Epidermal melanocyte (primary cell): ENCODE data around the gene PAK1.

Experiments
- DNase-seq: peaks from one replicate; pipeline ENCODE4 v3.0.0; 2011; ENCODE audit warnings: low spot score; ENCODE audit not compliant: insufficient read length

The PAK1 gene

DNA sequence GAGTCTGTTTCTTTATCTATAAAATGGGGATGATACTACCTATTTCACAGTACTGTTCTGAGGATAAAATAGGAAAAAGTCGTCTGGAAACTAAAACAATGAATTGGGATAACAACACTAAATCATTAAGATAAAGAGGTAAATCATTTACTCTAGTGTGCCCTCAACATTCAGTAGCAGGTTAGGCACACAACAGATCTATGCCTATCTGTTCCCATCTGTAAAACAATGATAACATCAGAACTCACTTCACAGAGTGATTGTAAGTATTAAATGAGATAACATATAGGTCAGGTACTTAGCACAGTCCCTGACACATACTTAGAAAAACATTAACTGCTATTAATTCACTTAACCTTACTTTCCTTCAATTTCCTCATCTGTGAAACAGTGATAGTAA is 36.9 kb downstream of the PAK1 start:
- no peak for DNase-seq

DNA sequence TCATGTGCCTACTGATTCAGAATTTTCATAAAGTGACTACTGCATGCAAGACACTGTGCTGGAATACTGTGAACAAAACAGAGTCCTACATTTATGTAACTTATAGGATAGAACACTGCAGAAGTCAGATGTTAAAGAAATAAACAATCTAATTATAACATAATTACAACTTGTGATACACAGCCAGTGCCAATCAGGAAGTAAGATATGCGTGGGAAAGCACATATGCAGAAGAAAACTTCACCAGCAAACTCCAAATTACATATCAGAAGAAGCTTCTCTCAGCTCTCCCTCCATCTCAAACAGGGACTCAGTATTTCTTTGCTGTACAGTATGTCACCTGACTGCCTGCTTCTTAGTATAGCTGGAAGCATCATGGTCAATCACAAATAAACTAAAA is 37.4 kb downstream of the PAK1 start:
- no peak for DNase-seq

DNA sequence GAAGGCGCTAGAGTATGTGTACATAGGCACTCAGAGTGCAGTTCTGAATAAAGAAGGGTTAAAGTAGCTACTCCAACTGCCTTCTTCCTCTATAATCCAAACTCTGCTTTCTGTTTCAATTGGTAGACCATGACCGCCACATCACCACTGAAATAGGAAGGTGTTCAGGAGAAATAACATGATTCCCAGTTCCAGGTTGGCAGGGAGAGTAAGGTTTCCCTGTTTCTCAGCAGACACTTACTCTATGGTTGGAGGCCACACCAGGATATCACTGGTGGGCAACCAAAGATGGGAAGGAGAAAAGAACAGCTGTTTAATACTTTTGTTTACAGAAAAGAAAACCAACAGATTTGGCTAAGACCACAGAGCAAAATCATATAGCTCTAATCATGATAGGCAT is 37.9 kb downstream of the PAK1 start:
- DNase-seq, result no peak

DNA sequence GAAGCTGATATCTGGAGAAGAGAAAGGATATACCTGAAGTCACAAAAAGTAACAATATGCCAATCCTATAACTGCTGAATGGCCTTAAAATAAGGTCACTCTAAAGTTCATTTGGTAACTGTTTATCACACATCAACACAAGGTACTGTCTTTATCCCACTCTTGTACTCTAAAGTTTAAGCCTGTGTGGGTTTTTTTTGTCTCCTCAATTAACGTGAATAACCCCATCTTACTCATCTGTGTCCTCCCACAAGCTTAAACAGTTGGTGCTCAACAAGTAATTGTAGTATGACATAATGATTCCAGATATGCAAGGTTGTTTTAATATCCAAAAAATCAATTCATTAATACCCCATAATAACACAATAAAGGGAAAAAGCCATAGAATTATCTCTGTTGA is 42.1 kb downstream of the PAK1 start:
- no peak for DNase-seq

DNA sequence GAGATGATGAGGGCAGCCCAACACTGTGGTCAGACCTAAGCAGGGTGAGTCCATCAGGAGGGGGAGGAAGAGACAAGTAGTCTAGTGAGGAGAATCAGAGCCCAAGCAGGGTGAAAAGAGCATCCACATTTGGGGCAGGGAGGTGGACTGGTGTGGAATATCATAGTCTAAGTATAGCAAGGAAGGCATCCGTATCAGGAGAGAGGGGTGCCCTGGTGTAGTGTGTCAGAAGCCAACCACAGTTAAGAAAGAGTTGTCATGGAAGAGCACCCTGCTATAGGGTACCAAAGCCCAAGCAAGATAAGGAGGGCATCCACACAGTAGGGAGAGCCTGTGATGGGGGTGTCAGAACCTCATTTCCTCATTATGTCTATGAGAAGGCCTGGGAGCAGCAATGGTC is 45.3 kb downstream of the PAK1 start:
- no peak for DNase-seq

- no peak for DNase-seq
These were observed 48.5 kb downstream of the PAK1 start for GRCh38 chr11:77425346-77425745.

DNA sequence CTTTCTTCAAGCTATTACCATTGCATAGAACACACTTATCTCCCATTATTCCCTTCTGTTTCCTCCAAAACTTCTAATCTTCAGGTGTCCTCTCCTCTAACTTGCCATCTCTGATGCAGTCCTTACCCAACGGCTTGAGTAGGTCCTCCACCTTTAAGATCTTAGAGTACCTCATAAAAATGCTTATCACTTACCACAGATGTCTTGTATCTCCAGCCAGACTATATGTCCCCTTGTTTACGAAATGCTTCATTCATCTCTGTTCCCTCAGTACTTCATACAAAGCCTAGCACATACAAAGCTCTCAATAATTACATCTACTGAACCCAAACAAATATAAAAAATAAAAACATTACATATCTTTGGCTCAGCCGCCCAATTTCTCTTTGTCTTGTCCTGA is 49.2 kb downstream of the PAK1 start:
- no peak for DNase-seq

DNA sequence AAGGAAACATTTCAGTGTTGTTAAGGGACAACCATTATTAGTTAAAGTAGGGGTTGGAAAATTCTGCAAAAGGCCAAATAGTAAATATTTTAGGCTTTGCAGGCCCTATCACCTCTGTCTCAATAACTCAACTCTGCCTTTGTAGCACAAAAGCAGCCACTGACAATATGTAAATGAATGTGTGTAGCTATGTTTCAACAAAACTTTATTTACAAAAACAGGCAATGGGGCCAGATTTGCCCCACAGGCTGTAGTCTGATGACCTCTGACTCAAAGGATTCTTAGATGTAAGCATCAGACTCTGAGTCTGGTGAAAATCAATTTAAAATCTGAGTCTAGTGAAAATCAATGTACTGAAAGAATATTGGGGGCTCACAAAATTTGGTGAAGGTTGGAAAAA is 50.3 kb downstream of the PAK1 start:
- no peak for DNase-seq

DNA sequence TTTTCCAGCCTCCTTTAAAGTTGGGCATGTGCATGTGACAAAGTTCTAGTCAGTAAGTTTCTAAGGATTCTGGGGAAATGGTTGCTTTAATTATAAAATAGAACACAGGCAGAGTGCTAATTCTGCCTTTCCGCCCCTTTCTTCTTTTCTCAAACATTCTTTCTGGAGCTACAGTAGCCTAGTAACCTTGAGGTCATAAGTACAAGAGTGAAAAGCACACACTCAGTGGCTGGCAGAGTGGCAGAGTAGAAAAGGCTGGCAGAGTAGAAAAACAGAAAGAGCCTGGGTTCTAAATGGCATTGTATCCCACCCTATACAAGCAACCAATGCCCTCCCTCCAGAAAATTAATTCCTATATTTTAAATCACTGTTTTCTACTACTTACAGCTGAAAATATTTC is 51.2 kb downstream of the PAK1 start:
- no peak for DNase-seq

- no peak for DNase-seq
These were observed 52.7 kb downstream of the PAK1 start for GRCh38 chr11:77421041-77421723.

DNA sequence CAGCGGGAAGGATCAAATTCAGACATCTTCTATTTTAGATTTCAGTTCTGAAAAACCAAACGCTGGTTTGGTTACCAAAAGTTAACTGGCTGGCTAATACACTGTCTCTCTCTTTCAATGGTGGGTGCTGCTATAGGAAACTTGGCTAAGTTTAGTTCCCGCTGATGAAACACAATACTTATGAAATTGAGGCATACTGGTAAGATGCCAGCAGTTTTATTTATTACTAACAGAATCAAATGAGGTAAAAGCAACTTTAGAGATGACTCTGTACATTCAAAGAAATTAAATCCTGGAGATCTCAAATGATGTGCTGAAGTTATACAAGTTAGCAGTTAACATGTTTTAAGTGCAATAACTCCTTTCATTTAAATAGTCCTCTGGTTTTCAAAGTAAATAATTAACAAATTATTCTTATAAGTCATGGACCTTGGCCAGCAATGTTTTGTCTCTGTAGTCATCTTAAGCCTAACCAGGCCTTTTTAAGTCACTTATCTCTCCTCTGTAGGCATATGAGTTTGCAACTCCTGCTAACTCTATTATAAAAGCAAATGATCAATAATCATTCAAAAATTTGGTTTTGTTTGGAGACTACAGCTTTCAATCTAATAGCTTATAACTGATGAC is 54.8 kb downstream of the PAK1 start:
- no peak for DNase-seq

DNA sequence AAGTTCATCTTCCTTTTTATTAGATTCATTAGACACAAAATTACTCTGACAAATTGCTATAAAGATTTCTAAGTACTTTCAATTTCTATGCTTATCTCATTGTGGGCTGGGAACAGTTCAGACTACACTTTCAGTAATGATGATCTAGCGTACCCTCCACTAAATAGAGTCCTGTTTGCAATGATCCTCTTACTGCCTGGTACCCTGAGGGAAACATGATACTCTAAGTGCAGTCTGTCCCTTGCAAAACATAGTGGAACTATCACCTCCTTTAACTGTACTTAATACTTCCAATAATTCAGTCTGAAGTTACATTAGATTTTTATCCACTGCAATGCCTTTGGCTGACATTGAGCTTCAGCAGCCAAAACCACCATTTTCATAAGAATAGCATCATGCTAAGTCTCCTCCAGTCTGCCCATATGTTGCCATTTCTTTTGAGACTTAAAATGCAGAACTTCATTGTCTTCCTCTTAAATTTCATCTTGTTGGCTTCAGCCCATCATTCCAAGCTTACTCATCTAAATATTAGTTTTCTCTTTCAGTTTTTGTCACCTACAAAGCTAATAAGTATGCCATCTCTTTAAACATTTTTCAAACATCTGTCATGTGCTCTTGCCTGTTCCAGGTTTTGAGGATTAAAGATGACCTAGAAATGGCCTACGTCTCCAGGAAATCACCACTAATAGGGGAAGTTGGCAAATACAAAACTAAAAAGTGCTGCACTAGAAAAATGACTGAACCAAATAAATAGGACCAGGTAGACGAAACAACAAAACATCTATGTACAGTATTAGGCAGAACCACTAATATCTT is 55.5 kb downstream of the PAK1 start:
- DNase-seq, result no peak

GRCh38 chr11:77416357-77416756 is 57.5 kb downstream of the PAK1 start:
- no peak for DNase-seq

- no peak for DNase-seq
These were observed 59.9 kb downstream of the PAK1 start for GRCh38 chr11:77413850-77414460.

DNA sequence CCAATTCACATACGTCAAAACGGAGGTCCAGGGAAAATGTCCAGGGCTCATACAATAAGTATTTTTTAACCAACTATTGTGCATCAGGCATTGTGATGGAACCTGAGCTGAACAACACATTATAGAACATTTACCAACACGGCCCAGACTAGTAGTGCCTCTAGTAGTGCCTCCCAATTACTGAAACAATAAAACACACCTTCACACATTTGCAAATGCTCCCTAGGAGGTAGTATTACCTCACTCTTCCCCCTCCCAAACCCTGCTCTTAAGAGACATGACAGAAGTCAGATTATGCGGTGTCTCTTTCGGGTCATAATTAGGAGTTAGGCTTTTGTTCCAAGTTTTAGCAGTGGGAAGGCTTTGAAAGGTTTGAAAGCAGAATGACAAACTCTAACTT is 61.1 kb downstream of the PAK1 start:
- no peak for DNase-seq

- DNase-seq, result peak; percentile 76
These were observed 62.0 kb downstream of the PAK1 start for GRCh38 chr11:77411717-77412441.

DNA sequence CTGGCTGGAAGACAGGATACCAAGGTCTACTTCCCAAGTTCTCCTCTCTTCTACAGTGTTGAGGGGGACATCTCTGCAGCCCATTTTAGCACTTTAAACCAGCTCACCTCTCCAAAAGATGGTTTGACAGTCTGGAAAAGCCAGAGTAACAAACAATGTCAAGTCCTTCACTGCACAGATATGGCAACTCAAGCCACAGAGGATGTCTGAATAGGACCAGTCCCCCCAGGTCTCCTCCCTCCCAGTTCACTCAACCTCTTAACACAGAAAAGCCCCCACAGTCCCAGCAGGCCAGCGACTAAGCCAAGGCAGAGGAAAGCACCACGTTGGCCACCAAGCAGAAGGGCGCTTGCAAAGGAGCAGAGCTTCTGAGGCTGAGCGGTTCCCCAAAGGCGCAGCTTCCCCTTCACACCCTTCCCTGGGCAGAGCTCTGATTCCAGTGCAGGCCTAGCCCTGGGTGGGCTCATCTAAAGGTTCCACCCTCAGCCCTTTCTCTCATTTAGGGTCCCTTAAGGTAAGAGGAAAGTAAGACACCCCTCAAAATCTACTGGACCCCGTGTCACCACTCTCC is 62.7 kb downstream of the PAK1 start:
- DNase-seq, result no peak

- no peak for DNase-seq
These were observed 63.6 kb downstream of the PAK1 start for GRCh38 chr11:77410076-77410827.

- DNase-seq, result no peak
These were observed 64.8 kb downstream of the PAK1 start for GRCh38 chr11:77409046-77409445.

- no peak for DNase-seq
These were observed 66.3 kb downstream of the PAK1 start for GRCh38 chr11:77407613-77408012.
